Measurements from ENCODE around the gene KLHL29.

The KLHL29 gene

DNA sequence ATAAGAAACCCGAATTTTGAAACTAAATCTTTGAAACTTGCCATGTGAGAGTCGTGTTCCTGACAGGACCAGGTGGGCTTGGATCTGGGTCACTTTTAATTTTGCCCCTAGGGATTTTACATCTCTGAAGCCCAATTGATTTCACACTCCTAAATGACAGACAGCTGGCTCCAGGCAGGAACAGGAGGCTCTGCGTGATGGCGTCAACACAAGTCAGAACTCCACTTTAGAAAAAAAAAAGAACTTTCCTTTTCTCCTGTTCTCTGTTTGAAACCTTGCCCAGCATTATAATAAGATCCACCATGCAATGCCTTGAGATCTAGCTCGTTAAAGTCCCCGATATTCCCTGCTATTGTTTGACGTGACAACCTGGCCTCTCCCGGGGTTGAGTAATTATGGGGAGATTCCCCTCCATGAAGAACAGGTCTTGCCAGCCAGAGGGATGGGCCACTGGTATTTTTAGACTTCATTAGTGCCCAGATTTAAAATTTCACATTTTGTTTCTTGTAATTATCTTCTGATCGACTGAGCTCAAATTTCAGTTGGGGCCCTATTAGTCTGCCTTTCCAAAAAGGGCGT, 260.3 kb downstream of the KLHL29 start:
- DNase-seq: no peak

- DNase-seq: no peak
These were observed 262.6 kb downstream of the KLHL29 start for GRCh38 chr2:23647563-23647962.

DNA sequence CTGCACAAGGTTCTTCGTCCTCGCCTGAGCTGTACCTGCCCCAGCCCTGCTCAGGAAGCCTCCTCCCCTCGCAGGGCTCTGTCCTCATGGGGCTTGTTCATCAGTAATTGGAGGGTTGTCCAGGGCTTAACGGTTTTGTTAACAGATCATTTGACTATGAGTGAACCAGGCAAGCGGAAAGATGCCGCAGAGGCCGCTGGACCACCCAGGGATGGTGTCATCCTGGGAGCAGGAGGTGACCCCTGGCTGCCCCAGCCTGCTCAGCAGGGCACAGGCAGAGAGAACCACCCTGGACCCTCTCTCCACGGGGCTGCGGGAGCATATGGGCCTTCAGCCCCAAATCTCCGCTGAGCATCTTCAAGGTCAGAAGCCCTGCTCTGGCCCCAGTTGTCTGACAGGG, 264.3 kb downstream of the KLHL29 start:
- DNase-seq: no peak

DNA sequence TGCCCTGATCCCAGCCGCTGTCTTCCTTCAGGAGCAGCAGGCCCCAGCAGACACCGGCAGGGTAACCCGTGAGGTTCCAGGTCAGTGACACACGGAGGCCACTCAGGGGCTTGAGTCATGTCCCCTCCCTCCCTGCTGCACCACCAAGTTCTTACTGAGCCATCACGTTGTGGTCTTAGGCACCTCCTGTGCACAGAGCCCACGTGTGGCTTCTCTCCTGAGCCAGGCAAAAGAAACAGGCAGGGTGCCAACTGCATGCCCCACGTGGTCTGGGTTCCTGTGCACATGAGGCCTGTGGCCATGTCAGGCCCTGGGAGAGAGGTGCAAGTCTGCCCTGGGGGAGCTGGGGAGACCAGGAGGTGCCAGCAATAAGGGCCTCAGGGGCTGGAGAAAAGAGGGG, 264.8 kb downstream of the KLHL29 start:
- no peak for DNase-seq

DNA sequence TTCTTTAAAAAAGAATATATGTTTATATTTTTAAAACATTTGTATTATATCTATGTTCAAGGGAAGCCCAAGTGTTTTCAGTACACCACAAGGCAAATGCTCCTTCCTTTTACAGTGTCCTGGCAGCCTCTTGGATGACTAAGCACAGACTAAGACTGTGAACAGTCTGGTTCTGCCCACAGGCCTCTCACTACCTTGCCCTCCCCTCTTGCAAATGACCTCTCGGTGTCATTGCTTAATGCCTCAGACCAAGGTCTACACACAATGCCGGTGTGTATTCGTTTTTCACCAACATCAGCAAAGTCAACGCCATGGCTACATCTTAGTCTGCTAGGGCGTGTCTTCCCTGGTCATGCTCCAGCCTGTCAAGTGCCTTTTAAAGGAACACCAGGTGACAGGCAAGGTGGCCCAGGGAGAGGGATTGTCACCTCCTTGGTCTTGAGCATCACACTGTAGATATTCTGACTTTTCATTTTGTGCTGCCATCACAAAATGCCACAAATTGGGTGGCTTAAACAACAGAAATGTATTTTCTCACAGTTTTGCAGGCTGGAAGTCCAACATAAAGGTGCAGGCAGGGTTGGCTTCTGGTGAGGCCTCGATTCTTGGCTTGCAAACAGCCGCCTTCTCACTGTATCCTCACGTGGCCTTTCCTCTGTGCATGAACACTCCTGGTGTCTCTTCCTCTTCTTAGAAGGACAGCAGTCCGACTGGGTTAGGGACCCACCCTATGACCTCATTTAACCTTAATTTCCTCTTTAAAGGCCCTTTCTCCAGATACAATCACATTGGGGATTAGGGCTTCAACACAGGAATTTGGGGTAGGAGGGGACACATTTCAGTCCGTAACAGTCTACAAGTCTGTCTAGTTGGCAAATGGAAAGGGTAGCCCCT, 266.5 kb downstream of the KLHL29 start:
- no peak for DNase-seq

GRCh38 chr2:23653326-23653725, 268.3 kb downstream of the KLHL29 start:
- no peak for DNase-seq

- DNase-seq: no peak
These were observed 269.8 kb downstream of the KLHL29 start for GRCh38 chr2:23654756-23655155.

- no peak for DNase-seq
These were observed 271.1 kb downstream of the KLHL29 start for GRCh38 chr2:23655934-23656596.

DNA sequence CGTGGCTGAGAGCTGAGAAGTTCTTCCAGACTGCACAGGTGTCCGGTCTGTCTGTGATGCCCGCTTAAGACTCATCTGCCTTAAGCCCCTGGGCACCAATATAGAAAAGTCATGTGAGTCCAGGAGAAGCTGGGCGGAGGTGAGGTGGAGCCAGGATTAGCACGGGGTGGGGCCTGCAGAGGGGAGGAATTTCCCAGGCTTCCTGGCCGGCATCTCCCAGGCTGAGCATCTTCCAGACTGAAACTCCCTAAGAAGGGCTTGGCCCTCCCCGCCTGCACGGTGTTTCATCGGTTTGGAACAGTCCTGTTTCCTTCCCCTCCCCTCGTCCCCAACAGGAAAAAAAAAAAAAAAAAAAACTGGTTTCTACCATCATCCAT, 271.6 kb downstream of the KLHL29 start:
- DNase-seq: peak; percentile 56

GRCh38 chr2:23657371-23657770, 272.4 kb downstream of the KLHL29 start:
- no peak for DNase-seq

- no peak for DNase-seq
These were observed 273.0 kb downstream of the KLHL29 start for GRCh38 chr2:23657934-23658333.

GRCh38 chr2:23658466-23658942, 273.5 kb downstream of the KLHL29 start:
- peak; percentile 66 for DNase-seq

- no peak for DNase-seq
These were observed 274.3 kb downstream of the KLHL29 start for GRCh38 chr2:23659328-23659727.

- DNase-seq: no peak
These were observed 274.8 kb downstream of the KLHL29 start for GRCh38 chr2:23659773-23660172.

- DNase-seq: peak; percentile 41
These were observed 275.3 kb downstream of the KLHL29 start for GRCh38 chr2:23660237-23660636.

DNA sequence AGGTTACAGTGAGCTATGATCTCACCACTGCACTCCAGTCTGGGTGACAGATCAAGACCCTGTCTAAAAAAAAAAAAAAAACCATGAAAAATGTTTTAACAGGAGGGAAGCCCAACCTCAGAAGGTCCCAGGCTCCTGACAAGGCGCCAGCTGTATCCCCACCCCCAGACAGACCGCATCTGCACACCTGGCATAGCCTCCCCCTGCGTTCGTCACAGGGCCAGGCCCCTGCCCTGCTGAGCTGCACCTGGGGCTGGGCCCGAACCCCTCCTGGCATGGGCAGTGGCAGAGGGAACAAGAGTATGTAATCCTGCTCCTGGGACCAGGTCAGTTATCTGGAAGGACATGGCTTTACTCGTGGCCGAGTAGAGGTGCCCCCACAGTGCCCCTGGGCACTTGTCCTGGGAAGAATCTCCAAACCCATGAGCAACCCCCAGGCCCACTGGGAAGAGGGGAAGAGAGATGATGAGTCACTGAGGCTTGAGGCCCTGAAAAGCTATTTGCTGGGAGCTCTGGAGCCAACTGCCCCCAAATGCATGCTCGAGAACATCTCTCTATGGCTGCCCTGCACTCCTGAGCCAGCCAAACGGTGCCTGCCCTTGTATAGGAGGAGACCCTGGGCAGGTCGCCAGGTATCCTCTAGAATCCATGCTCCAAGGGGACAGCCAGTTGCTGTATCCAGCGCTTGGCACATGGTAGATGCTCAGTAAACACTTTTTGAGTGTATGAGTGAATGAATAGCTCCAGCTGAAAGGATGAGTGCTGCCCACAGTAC, 276.5 kb downstream of the KLHL29 start:
- DNase-seq: no peak

DNA sequence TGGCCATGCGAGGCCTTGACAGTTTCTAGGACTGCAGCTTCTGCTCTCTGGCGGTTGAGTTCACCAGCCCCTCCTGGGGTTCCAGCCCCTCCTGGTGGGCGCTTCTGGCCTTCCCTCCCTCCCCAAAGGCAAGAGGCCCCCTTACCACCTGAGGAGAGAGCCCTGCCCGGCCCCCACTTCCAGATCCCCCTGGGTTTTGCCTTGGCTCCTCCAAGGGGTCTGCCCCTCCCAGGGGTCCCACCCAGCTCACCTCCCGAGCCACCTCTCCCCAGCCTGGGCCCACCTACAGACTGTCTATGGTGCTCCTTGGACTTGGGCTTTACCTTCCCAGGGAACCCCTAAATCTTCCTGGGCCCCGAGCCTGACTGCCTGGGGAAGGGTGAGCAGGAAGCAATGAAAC, 277.5 kb downstream of the KLHL29 start:
- DNase-seq: no peak

GRCh38 chr2:23662941-23663920, 278.3 kb downstream of the KLHL29 start:
- DNase-seq: peak; percentile 72

DNA sequence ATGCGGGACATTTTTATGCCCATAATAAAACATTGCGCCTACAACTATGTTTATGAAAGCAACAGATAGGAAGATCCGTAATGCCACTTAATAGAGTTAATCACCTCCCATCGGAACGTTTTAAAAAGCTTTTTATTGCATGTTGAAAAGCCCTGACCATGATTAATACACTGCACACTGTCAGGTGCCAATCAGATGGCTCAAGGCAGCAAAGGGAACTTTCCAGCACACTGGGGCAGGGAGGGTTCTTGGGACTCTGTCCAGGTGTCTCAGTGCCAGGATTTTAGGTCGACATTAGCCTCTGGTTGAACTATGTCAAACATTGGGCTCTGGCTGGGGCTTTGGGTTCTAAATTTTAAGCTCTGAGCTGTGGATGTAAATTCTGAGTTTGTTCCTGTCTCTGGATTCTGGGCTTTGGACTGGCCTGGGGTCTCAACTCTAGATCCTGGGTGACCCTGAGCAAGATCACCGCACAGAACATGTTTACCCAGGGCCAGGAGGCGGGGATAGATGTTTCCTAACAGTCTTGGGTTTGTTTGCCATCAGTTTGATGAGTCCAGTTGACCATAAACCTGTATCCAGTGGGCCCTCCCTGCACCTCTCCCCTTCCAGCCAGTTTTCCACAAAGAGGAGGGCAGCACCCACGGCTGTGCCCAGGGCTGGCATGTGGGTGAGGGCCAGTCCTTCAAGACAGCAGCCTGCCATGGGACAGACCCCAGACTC, 279.2 kb downstream of the KLHL29 start:
- peak; percentile 56 for DNase-seq

DNA sequence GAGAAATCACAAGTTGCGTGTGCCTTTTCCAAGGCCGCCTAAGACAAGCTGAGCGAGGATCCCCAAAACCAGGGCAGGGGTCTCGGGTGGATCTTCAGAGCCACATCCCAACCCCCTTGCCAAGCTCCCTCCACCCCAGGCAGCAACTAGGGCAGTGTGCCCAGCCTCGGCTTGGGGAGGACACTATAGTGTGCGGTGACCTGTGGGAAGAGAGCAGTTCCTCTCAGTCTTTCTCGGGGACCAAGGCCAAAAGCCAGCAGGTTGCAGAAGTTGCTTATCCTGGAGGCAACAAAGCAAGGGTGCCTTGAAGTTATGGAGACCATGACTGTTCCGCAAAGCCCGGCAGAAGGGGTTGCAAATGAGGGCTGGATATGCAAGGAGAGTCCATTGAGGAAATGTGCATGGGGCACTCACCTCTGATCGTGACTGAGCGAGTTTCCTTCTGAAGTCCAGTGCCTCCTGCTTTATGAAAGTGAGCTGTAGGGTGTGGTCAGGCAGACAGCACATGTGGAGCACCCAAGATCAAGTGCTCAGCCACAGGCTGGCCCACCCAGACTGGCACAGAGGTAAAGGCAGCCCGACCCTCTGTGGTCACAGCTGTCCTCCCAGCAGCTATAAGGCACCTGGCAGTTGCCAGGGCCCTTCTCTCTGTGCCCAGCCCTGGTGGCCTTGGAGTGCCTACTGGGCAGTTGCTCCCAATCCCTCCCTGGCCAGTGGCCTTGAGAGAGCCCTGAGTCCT, 281.4 kb downstream of the KLHL29 start:
- no peak for DNase-seq
